Keratinocyte (primary cell): ENCODE results near the gene FUOM. TPM values are rescaled to one million over a fixed set of nuclear protein-coding genes. Genes with fewer than 3 reads are reported as not detected.

ENCODE experiments used
- DNase-seq: peaks from one replicate; pipeline ENCODE4 v3.0.0-alpha.2; 2011; ENCODE audit warnings: low read depth, missing footprints, low spot score
- FAIRE-seq: peaks from 2 replicates; lab custom pipeline; 2011; peaks lifted over from hg19 to GRCh38; lab: Jason Lieb, UNC
- H2AFZ ChIP-seq: 2 replicates; pipeline ENCODE4 v1.6.0; 2012; ENCODE audit warnings: low read length, control low read depth, inconsistent platforms; ENCODE audit not compliant: control insufficient read depth
- H3K27ac ChIP-seq: 2 replicates; pipeline ENCODE4 v1.5.1; 2011; ENCODE audit warnings: low read length; ENCODE audit not compliant: control insufficient read depth, insufficient read depth
- H3K27me3 ChIP-seq: 3 replicates; pipeline ENCODE4 v1.6.0; 2011; ENCODE audit warnings: low read length; ENCODE audit not compliant: control insufficient read depth, insufficient read depth; ENCODE audit errors: extremely low read depth
- H3K36me3 ChIP-seq, 2 experiments: 2 replicates in 1 of 2; 3 replicates in 1 of 2; pipeline ENCODE4 v1.5.1; 2011; ENCODE audit warnings: low read length in 2 of 2, mild to moderate bottlenecking in 1 of 2; ENCODE audit not compliant: control insufficient read depth in 2 of 2, insufficient read depth in 2 of 2; ENCODE audit errors: extremely low read depth in 1 of 2
- H3K4me1 ChIP-seq: 3 replicates; pipeline ENCODE4 v1.5.1; 2011; ENCODE audit warnings: low read length; ENCODE audit not compliant: control insufficient read depth, insufficient read depth; ENCODE audit errors: extremely low read depth
- H3K4me2 ChIP-seq: 3 replicates; pipeline ENCODE4 v1.6.0; 2011; ENCODE audit warnings: low read depth, low read length; ENCODE audit not compliant: control insufficient read depth, insufficient read depth; ENCODE audit errors: extremely low read depth
- H3K4me3 ChIP-seq, 3 experiments: fragments of 200-600 bp in 1 of 3; sonication (generic) in 1 of 3; 2 replicates in 2 of 3; 3 replicates in 1 of 3; pipeline ENCODE4 v1.5.1; 2011 to 2016; ENCODE audit warnings: low read length in 3 of 3, mild to moderate bottlenecking in 3 of 3, control low read depth in 2 of 3, inconsistent platforms in 1 of 3, low read depth in 1 of 3, mixed read lengths in 1 of 3, mixed run types in 1 of 3, moderate library complexity in 1 of 3; ENCODE audit not compliant: control insufficient read depth in 2 of 3, insufficient read depth in 2 of 3; ENCODE audit errors: extremely low read depth in 1 of 3
- H3K79me2 ChIP-seq: 2 replicates; pipeline ENCODE4 v1.6.0; 2012; ENCODE audit warnings: low read length; ENCODE audit not compliant: control insufficient read depth, insufficient read depth
- H3K9ac ChIP-seq: 3 replicates; pipeline ENCODE4 v1.6.0; 2011; ENCODE audit warnings: low read length; ENCODE audit not compliant: control insufficient read depth, insufficient read depth; ENCODE audit errors: extremely low read depth
- H3K9me1 ChIP-seq: 3 replicates; pipeline ENCODE4 v1.6.0; 2011; ENCODE audit warnings: low read length; ENCODE audit not compliant: control insufficient read depth, insufficient read depth; ENCODE audit errors: extremely low read depth
- H3K9me3 ChIP-seq: 2 replicates; pipeline ENCODE4 v1.5.1; 2012; ENCODE audit warnings: low read depth, low read length; ENCODE audit not compliant: control insufficient read depth
- H4K20me1 ChIP-seq: 3 replicates; pipeline ENCODE4 v1.6.0; 2011; ENCODE audit warnings: low read length; ENCODE audit not compliant: control insufficient read depth, insufficient read depth; ENCODE audit errors: extremely low read depth
- CTCF ChIP-seq, 3 experiments: IDR thresholded peaks in 1 of 3; conservative IDR thresholded peaks in 1 of 3; optimal IDR thresholded peaks in 1 of 3; 2 replicates in 2 of 3; 3 replicates in 1 of 3; pipeline versions ENCODE3 to v1.5.1; 2011; ENCODE audit warnings: low read length in 3 of 3, mild to moderate bottlenecking in 3 of 3, moderate library complexity in 2 of 3, control low read depth in 1 of 3, inconsistent platforms in 1 of 3; ENCODE audit not compliant: insufficient read depth in 2 of 3; ENCODE audit errors: extremely low read depth in 1 of 3
- EZH2 ChIP-seq: IDR thresholded peaks from one replicate; pipeline ENCODE4 v1.6.1; 2012; ENCODE audit warnings: inconsistent platforms, mild to moderate bottlenecking, low read length, moderate library complexity
- dilution Hi-C: fragments of 300-500 bp; cut with MboI; formaldehyde crosslinking; loops from one replicate; pipeline ENCODE4 v1.7.0; 2020; ENCODE audit warnings: low sequenced_read_pairs; ENCODE audit not compliant: extremely low pct_ligation_motif_present
- polyA plus RNA-seq, 5 experiments: library from polyadenylated mRNA; depleted of rRNA in 3 of 5; stranded (reverse) in 3 of 5; stranded (forward) in 1 of 5; unstranded in 1 of 5; fragments of >200 nt; gene quantifications; 1 replicate in 1 of 5; 2 replicates in 3 of 5; 3 replicates in 1 of 5; pipeline versions ENCODE4 v1.2.1 to v1.2.3, GENCODE V29; 2011 to 2012; ENCODE audit warnings: missing spikeins in 2 of 5, low read depth in 1 of 5, low replicate concordance in 1 of 5

Gene FUOM
- polyA plus RNA-seq, 1 donor (not counting 4 experiments of a cell fraction or from before 2014, with no cell fraction given), result 11.3 TPM

GRCh38 chr10:133336577-133337369 is 21.0 kb downstream of the FUOM start, which contains the start of gene CALY:
Gene CALY, minus strand, starts transcription at chr10:133336896. Its CDS starts 7,907 bp downstream, at chr10:133328989.
- FAIRE-seq (no peak), DNase-seq (no peak)
- no peak for TF ChIP-seq CTCF (optimal IDR thresholded peaks at IDR 0.05 in 1 of 3, IDR thresholded peaks at IDR 0.05 in 1 of 3, conservative IDR thresholded peaks at IDR 0.05 in 1 of 3; ENCODE audit: extremely low read depth in 1 of 3, insufficient read depth in 2 of 3, low read length in 3 of 3)
- peak; percentile 79 for TF ChIP-seq EZH2
- Histone ChIP-seq H3K4me1 (no peaks in the 10 kb centered on the region), H3K4me3 (no peak within 1 kb of the TSS), H3K4me2 (no peak within 1 kb of the TSS), H3K9me1 (no peaks in the 10 kb centered on the region), H2AFZ (no peak within 1 kb of the TSS), H4K20me1 (no peaks in the 10 kb centered on the region), H3K27ac (no peak within 1 kb of the TSS), H3K9ac (no peak within 1 kb of the TSS), H3K79me2 (no peaks in the 10 kb centered on the region), H3K9me3 (no peaks in the 10 kb centered on the region), H3K27me3 (peaks cover 56% of the 10 kb centered on the region), H3K36me3 (no peaks in the 10 kb centered on the region)
- dilution Hi-C loops, result no loop called here

GRCh38 chr10:133336118-133336576 is 21.7 kb downstream of the FUOM start:
- Histone ChIP-seq H3K79me2 (no peaks in the 10 kb centered on the region), H3K36me3 (no peaks in the 10 kb centered on the region), H3K4me1 (no peaks in the 10 kb centered on the region), H3K4me2 (no peak overlapping the region), H2AFZ (no peak overlapping the region), H4K20me1 (no peaks in the 10 kb centered on the region), H3K27me3 (peaks cover 56% of the 10 kb centered on the region), H3K9ac (no peak overlapping the region), H3K9me1 (no peaks in the 10 kb centered on the region), H3K9me3 (no peaks in the 10 kb centered on the region), H3K27ac (no peak overlapping the region), H3K4me3 (no peak overlapping the region)
- FAIRE-seq (no peak), DNase-seq (no peak)
- TF ChIP-seq EZH2, result no peak
- dilution Hi-C loops, result no loop called here
